Adrenal gland (tissue), 5 donors: ENCODE data around the gene TAX1BP1.

Source experiments
- POLR2A ChIP-seq, 2 donors: fragments of 450-650 bp; IDR thresholded peaks; one replicate each; pipeline ENCODE4 v1.6.1; 2017; ENCODE audit warnings: antibody characterized with exemption in 2 of 2, mild to moderate bottlenecking in 2 of 2, moderate library complexity in 1 of 2
- TF ChIP-seq, protein P1 (sequence below), 6 experiments: fragments of 450-650 bp in 4 of 6; fragments of 200-600 bp in 2 of 6; sonication (generic) in 1 of 6; IDR thresholded peaks; 1 replicate in 5 of 6; 2 replicates in 1 of 6; pipeline versions ENCODE4 v1.5.1 to v1.8.0; 2016 to 2021; ENCODE audit warnings: antibody characterized with exemption in 6 of 6, mild to moderate bottlenecking in 2 of 6, moderate library complexity in 1 of 6
- donor health status: DM: no; HTN: no; CAD: no.

DNA sequence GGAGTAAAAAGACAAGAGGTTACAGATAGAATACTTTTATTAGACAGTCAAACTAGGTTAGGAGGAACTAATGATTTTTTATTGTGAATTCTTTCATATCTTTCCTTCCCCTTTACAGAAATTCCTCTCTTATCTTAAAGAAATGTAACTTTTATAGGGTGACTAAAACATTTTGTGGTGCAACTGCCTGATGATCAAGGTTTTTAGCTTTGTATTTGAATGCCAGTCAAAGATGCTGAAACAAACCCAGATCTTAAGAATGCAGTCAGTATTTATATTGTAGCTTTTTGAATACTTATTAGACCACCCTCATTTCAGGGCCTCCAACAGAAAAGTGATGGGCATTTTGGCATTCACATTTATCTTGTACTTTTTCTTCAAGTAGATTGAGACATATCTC is 27.4 kb downstream of the TAX1BP1 start:
- no peak for TF ChIP-seq POLR2A (IDR thresholded peaks at IDR 0.05)
- TF ChIP-seq, protein P1, sequence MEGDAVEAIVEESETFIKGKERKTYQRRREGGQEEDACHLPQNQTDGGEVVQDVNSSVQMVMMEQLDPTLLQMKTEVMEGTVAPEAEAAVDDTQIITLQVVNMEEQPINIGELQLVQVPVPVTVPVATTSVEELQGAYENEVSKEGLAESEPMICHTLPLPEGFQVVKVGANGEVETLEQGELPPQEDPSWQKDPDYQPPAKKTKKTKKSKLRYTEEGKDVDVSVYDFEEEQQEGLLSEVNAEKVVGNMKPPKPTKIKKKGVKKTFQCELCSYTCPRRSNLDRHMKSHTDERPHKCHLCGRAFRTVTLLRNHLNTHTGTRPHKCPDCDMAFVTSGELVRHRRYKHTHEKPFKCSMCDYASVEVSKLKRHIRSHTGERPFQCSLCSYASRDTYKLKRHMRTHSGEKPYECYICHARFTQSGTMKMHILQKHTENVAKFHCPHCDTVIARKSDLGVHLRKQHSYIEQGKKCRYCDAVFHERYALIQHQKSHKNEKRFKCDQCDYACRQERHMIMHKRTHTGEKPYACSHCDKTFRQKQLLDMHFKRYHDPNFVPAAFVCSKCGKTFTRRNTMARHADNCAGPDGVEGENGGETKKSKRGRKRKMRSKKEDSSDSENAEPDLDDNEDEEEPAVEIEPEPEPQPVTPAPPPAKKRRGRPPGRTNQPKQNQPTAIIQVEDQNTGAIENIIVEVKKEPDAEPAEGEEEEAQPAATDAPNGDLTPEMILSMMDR (IDR thresholded peaks at IDR 0.05) = no peak
